Body of pancreas (tissue), 4 donors: ENCODE data around the gene API5.

Experiments
- POLR2A ChIP-seq, 3 donors: fragments of 450-650 bp; IDR thresholded peaks; one replicate each; pipeline ENCODE4 v1.6.1; 2016; ENCODE audit warnings: antibody characterized with exemption in 3 of 3, mild to moderate bottlenecking in 2 of 3
- TF ChIP-seq, protein P1 (sequence below), 7 experiments: fragments of 450-650 bp in 4 of 7; fragments of 200-600 bp in 3 of 7; sonication (generic) in 3 of 7; IDR thresholded peaks; one replicate each; pipeline ENCODE4 v1.5.1; 2016 to 2019; ENCODE audit warnings: antibody characterized with exemption in 7 of 7

DNA sequence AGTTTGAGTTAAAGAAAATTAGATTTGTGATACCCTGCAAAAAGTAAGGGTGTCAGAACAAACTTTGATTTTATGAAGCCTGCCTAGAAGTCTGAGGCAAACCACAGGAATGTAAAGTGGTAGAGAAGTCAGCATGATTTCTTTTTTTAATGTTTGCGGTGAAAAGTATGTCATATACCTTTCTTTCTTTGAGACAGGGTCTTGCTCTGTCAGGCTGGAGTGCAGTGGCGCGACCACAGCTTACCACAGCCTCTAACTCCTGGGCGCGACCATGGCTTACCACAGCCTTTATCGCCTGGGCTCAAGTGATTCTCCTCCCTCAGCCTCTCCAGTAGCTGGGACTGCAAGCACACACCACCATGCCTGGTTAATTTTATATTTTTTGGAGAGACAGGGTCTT, 4.7 kb downstream of the API5 start:
- TF ChIP-seq, protein P1, sequence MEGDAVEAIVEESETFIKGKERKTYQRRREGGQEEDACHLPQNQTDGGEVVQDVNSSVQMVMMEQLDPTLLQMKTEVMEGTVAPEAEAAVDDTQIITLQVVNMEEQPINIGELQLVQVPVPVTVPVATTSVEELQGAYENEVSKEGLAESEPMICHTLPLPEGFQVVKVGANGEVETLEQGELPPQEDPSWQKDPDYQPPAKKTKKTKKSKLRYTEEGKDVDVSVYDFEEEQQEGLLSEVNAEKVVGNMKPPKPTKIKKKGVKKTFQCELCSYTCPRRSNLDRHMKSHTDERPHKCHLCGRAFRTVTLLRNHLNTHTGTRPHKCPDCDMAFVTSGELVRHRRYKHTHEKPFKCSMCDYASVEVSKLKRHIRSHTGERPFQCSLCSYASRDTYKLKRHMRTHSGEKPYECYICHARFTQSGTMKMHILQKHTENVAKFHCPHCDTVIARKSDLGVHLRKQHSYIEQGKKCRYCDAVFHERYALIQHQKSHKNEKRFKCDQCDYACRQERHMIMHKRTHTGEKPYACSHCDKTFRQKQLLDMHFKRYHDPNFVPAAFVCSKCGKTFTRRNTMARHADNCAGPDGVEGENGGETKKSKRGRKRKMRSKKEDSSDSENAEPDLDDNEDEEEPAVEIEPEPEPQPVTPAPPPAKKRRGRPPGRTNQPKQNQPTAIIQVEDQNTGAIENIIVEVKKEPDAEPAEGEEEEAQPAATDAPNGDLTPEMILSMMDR (IDR thresholded peaks at IDR 0.05), result no peak
- no peak for TF ChIP-seq POLR2A (IDR thresholded peaks at IDR 0.05)
